Head of caudate nucleus (tissue), 42 donors: ENCODE measurements around the gene KAZN.
A peak's percentile ranks its signal among the peaks of the same experiment; 100 is the strongest.

Source experiments
- DNase-seq, 42 donors: peaks; one replicate each; pipeline versions ENCODE4 v3.0.0 to v3.0.0-alpha.2; 2020 to 2021; ENCODE audit warnings: mixed read lengths in 7 of 42
- intact Hi-C: fragments of 100-400 bp; cut with DNase I; formaldehyde crosslinking; loops from one replicate; pipeline ENCODE4 v1.15.0; 2022

Gene KAZN

GRCh38 chr1:14937288-14937949 lies 338.9 kb downstream of the KAZN start:
- peak in 5 of 42 donors; percentile 27 to 50 (median 31) for DNase-seq
- intact Hi-C loops: no loop called here

GRCh38 chr1:14939527-14940284 lies 341.2 kb downstream of the KAZN start:
- intact Hi-C loops: no loop called here
- DNase-seq: no peak

GRCh38 chr1:14940285-14940870 lies 341.9 kb downstream of the KAZN start:
- intact Hi-C loops: no loop called here
- DNase-seq: no peak

- DNase-seq: no peak
- intact Hi-C loops: no loop called here
Observed at GRCh38 chr1:14941864-14942263, 343.4 kb downstream of the KAZN start.

- peak in 39 of 42 donors; percentile 33 to 81 (median 61) for DNase-seq
- intact Hi-C loops: no loop called here
Observed at GRCh38 chr1:14944471-14944985, 346.0 kb downstream of the KAZN start.

- intact Hi-C loops: no loop called here
- DNase-seq: peak in 39 of 42 donors; percentile 23 to 86 (median 61)
Observed at GRCh38 chr1:14945132-14946010, 346.9 kb downstream of the KAZN start.

- intact Hi-C loops: no loop called here
- no peak for DNase-seq
Observed at GRCh38 chr1:14946011-14946359, 347.5 kb downstream of the KAZN start.

GRCh38 chr1:14946684-14947238 lies 348.3 kb downstream of the KAZN start:
- DNase-seq: no peak
- intact Hi-C loops: no loop called here

GRCh38 chr1:14947421-14947820 lies 348.9 kb downstream of the KAZN start:
- DNase-seq: no peak
- intact Hi-C loops: no loop called here

GRCh38 chr1:14948112-14948652 lies 349.7 kb downstream of the KAZN start:
- DNase-seq: no peak
- intact Hi-C loops: no loop called here

- intact Hi-C loops: no loop called here
- no peak for DNase-seq
Observed at GRCh38 chr1:14949270-14949835, 350.9 kb downstream of the KAZN start.

GRCh38 chr1:14949836-14950713 lies 351.6 kb downstream of the KAZN start:
- peak in 21 of 42 donors; percentile 16 to 64 (median 37) for DNase-seq
- intact Hi-C loops: no loop called here

- DNase-seq: no peak
- intact Hi-C loops: no loop called here
Observed at GRCh38 chr1:14951766-14952165, 353.3 kb downstream of the KAZN start.

- intact Hi-C loops: no loop called here
- no peak for DNase-seq
Observed at GRCh38 chr1:14952626-14953314, 354.3 kb downstream of the KAZN start.

GRCh38 chr1:14954210-14954609 lies 355.7 kb downstream of the KAZN start:
- DNase-seq: no peak
- intact Hi-C loops: no loop called here

- intact Hi-C loops: no loop called here
- no peak for DNase-seq
Observed at GRCh38 chr1:14954930-14955329, 356.4 kb downstream of the KAZN start.

GRCh38 chr1:14955402-14955801 lies 356.9 kb downstream of the KAZN start:
- intact Hi-C loops: no loop called here
- no peak for DNase-seq
